B cell (primary cell): ENCODE measurements around the gene RIC8A. TPM values are rescaled to one million over a fixed set of nuclear protein-coding genes. Genes with fewer than 3 reads are reported as not detected.

Experiments
- ATAC-seq: fragments of 200-7000 bp; cut with Tn5 transposase; one replicate; pipeline ENCODE4 v1.10.0; 2021; ENCODE audit warnings: low read depth, mild to moderate bottlenecking, moderate number of reproducible peaks, moderate library complexity
- CTCF ChIA-PET: fragments of 350-600 bp; sonication (Branson Sonifier 250); formaldehyde crosslinking; loops from one replicate; lab custom pipeline; 2021; ENCODE audit warnings: antibody characterized with exemption, inconsistent platforms; lab: Charles Lee
- POLR2A ChIA-PET: fragments of 350-600 bp; sonication (Branson Sonifier 250); formaldehyde crosslinking; loops from one replicate; lab custom pipeline; 2021; ENCODE audit warnings: antibody characterized with exemption; lab: Charles Lee
- DNase-seq: peaks from one replicate; pipeline ENCODE4 v3.0.0; 2013
- H2AFZ ChIP-seq: 2 replicates; pipeline ENCODE4 v1.6.1; 2012; ENCODE audit warnings: mild to moderate bottlenecking, low read depth, low read length; ENCODE audit not compliant: insufficient read depth, poor library complexity, severe bottlenecking
- H3K27ac ChIP-seq, 2 donors: 1 replicate in 1 of 2; 2 replicates in 1 of 2; pipeline ENCODE4 v1.5.1; 2012 to 2013; ENCODE audit warnings: low read length in 2 of 2, mild to moderate bottlenecking in 2 of 2, moderate library complexity in 1 of 2
- H3K27me3 ChIP-seq, 4 experiments: fragments of 200-600 bp in 1 of 4; sonication (generic) in 1 of 4; replicated peaks in 1 of 4; 1 replicate in 2 of 4; 2 replicates in 2 of 4; pipeline versions ENCODE4 v1.6.1 to v1.7.0; 2013 to 2016; ENCODE audit warnings: low read length in 3 of 4, mild to moderate bottlenecking in 2 of 4, mixed read lengths in 1 of 4, moderate library complexity in 1 of 4; ENCODE audit not compliant: insufficient read depth in 4 of 4, control insufficient read depth in 3 of 4; ENCODE audit errors: control extremely low read depth in 1 of 4
- H3K36me3 ChIP-seq, 2 experiments: replicated peaks in 1 of 2; 1 replicate in 1 of 2; 2 replicates in 1 of 2; pipeline versions ENCODE4 v1.6.1 to v1.7.1; 2013; ENCODE audit warnings: low read length in 1 of 2; ENCODE audit not compliant: insufficient read depth in 2 of 2, control insufficient read depth in 1 of 2; ENCODE audit errors: control extremely low read depth in 1 of 2, extremely low read depth in 1 of 2
- H3K4me1 ChIP-seq, 2 donors: fragments of 200-600 bp in 1 of 2; sonication (generic) in 1 of 2; 1 replicate in 1 of 2; 2 replicates in 1 of 2; pipeline versions ENCODE4 v1.5.1 to v1.6.1; 2013 to 2017; ENCODE audit warnings: low read length in 2 of 2; ENCODE audit not compliant: control insufficient read depth in 2 of 2, insufficient read depth in 2 of 2
- H3K4me2 ChIP-seq: replicated peaks from 2 replicates; pipeline ENCODE3; 2012; ENCODE audit warnings: mild to moderate bottlenecking, low read depth, low read length; ENCODE audit not compliant: poor library complexity, severe bottlenecking
- H3K4me3 ChIP-seq, 5 experiments: fragments of 200-600 bp in 1 of 5; sonication (generic) in 1 of 5; 1 replicate in 3 of 5; 2 replicates in 2 of 5; pipeline versions ENCODE4 v1.5.1 to v1.7.0; 2011 to 2016; ENCODE audit warnings: low read length in 4 of 5, mild to moderate bottlenecking in 4 of 5, low read depth in 2 of 5, control low read depth in 1 of 5, moderate library complexity in 1 of 5; ENCODE audit not compliant: insufficient read depth in 1 of 5; ENCODE audit errors: control extremely low read depth in 1 of 5, extremely low read depth in 1 of 5
- H3K79me2 ChIP-seq: fragments of 200-600 bp; sonication (generic); one replicate; pipeline ENCODE4 v1.6.0; 2016; ENCODE audit warnings: low read length; ENCODE audit not compliant: control insufficient read depth, insufficient read depth
- H3K9ac ChIP-seq: fragments of 200-600 bp; sonication (generic); 2 replicates; pipeline ENCODE4 v1.6.1; 2017; ENCODE audit warnings: mild to moderate bottlenecking, low read length, moderate library complexity
- H3K9me3 ChIP-seq, 3 donors: one replicate each; pipeline versions ENCODE4 v1.6.1 to v1.7.1; 2013; ENCODE audit warnings: low read length in 2 of 3; ENCODE audit not compliant: control insufficient read depth in 2 of 3, insufficient read depth in 1 of 3; ENCODE audit errors: control extremely low read depth in 1 of 3
- H4K20me1 ChIP-seq: 2 replicates; pipeline ENCODE4 v1.6.0; 2012; ENCODE audit warnings: mild to moderate bottlenecking, low read length; ENCODE audit not compliant: insufficient read depth, control insufficient read depth, poor library complexity, severe bottlenecking
- H3K27ac Mint-ChIP-seq: one replicate; pipeline ENCODE4 v1.8.0; 2021; ENCODE audit warnings: mixed read lengths
- H3K27me3 Mint-ChIP-seq: one replicate; pipeline ENCODE4 v1.8.0; 2021; ENCODE audit warnings: mixed read lengths
- H3K4me1 Mint-ChIP-seq: one replicate; pipeline ENCODE4 v1.8.0; 2021; ENCODE audit warnings: mixed read lengths
- H3K4me3 Mint-ChIP-seq: one replicate; pipeline ENCODE4 v1.8.0; 2021; ENCODE audit warnings: mixed read lengths
- H3K9me3 Mint-ChIP-seq: one replicate; pipeline ENCODE4 v1.8.0; 2022; ENCODE audit warnings: mixed read lengths; ENCODE audit not compliant: insufficient read depth
- EZH2 ChIP-seq: IDR thresholded peaks from 2 replicates; pipeline ENCODE4 v1.6.1; 2012; ENCODE audit warnings: borderline replicate concordance, low read depth, mild to moderate bottlenecking, moderate library complexity, low read length; ENCODE audit not compliant: insufficient read depth, poor library complexity, severe bottlenecking
- WGBS: methylation state at CpG from one replicate; pipeline ENCODE4 v1.1.5; 2013; ENCODE audit warnings: missing lambda C conversion rate; ENCODE audit not compliant: insufficient coverage; 5-methylcytosine and 5-hydroxymethylcytosine counted together
- intact Hi-C: fragments of 100-400 bp; cut with micrococcal nuclease; formaldehyde crosslinking; loops from one replicate; pipeline ENCODE4 v1.10.0; 2022
- polyA plus RNA-seq: library from polyadenylated mRNA; depleted of rRNA; stranded (reverse); fragments of >200 nt; gene quantifications from 2 replicates; pipeline ENCODE4 v1.2.3, GENCODE V29; 2012
- total RNA-seq, 2 donors: library from RNA; stranded (reverse); fragments of 120-200 nt in 1 of 2; gene quantifications; 1 replicate in 1 of 2; 2 replicates in 1 of 2; pipeline versions ENCODE4 v1.2.3 to v1.2.4, GENCODE V29; 2013 to 2022
- TF ChIP-seq, protein P1 (sequence below): fragments of 200-600 bp; IDR thresholded peaks from one replicate; pipeline ENCODE4 v1.8.0; 2022; ENCODE audit warnings: antibody characterized with exemption, mild to moderate bottlenecking

RIC8A gene
- total and polyA plus RNA-seq, 2 donors (not counting 1 experiment from before 2014, with no cell fraction given) = 100 to 102 TPM

GRCh38 chr11:203945-204586, 3.4 kb upstream of the RIC8A start:
- Histone ChIP-seq H2AFZ (no peak overlapping the region), H3K9ac (no peak overlapping the region), H3K4me2 (no peak overlapping the region), H3K9me3 (no peaks in the 10 kb centered on the region), H3K36me3 (peaks cover 0 to 31% of the 10 kb centered on the region in 2 experiments), H3K4me3 (no peak overlapping the region), H4K20me1 (peaks cover 56% of the 10 kb centered on the region), H3K27ac (no peak overlapping the region), H3K27me3 (no peaks in the 10 kb centered on the region), H3K79me2 (peaks cover 51% of the 10 kb centered on the region), H3K4me1 (peaks cover 14 to 30% of the 10 kb centered on the region in 2 donors)
- Mint-ChIP-seq H3K9me3 (no peaks in the 10 kb centered on the region), H3K4me1 (peaks cover 48% of the 10 kb centered on the region), H3K27me3 (no peaks in the 10 kb centered on the region), H3K4me3 (peak overlapping the region; percentile 49), H3K27ac (no peak overlapping the region)
- TF ChIP-seq EZH2 = no peak
- TF ChIP-seq, protein P1, sequence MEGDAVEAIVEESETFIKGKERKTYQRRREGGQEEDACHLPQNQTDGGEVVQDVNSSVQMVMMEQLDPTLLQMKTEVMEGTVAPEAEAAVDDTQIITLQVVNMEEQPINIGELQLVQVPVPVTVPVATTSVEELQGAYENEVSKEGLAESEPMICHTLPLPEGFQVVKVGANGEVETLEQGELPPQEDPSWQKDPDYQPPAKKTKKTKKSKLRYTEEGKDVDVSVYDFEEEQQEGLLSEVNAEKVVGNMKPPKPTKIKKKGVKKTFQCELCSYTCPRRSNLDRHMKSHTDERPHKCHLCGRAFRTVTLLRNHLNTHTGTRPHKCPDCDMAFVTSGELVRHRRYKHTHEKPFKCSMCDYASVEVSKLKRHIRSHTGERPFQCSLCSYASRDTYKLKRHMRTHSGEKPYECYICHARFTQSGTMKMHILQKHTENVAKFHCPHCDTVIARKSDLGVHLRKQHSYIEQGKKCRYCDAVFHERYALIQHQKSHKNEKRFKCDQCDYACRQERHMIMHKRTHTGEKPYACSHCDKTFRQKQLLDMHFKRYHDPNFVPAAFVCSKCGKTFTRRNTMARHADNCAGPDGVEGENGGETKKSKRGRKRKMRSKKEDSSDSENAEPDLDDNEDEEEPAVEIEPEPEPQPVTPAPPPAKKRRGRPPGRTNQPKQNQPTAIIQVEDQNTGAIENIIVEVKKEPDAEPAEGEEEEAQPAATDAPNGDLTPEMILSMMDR = no peak
- ChIA-PET POLR2A (no interaction called here), CTCF (interaction anchor here (0.6 to 2.1 kb wide), 3 partner anchors 46 to 347 kb away, joined by 3 to 6 read pairs (median 3); no protein-coding TSS in a partner anchor)
- intact Hi-C loops = no loop called here
- DNase-seq (no peak), ATAC-seq (no peak)
- WGBS = 99% methylated on average over 4 of the region's 4 CpGs

DNA sequence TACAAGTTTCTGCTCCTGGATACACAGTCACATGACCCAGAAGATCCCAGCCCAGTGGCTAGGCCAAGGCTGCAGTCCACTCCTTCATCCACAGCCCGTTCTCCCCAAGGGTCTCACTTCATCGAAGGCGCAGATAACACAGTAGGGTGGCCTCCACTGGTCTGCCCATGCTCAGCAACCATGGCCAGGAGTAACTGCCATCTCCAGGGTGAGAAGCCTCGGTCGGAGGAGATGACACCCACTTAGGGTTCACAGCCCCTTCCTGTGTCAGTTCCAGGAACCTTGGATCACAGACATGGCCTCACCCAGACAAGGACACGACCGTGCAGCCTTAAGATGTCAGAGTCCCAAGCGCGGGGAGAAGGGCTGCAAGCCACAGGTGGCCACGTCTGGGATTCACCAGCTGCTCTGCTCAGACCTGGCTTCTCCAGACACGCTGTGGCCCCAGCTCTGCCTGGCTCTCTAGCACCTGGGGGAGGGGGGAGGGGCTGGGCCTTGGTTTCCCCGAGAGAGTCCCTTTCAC, 2.9 kb upstream of the RIC8A start:
- Histone ChIP-seq H4K20me1 (peaks cover 62% of the 10 kb centered on the region), H3K4me2 (no peak overlapping the region), H3K36me3 (peaks cover 0 to 33% of the 10 kb centered on the region in 2 experiments), H3K27me3 (no peaks in the 10 kb centered on the region), H3K9me3 (no peaks in the 10 kb centered on the region), H3K4me1 (peaks cover 20 to 36% of the 10 kb centered on the region in 2 donors), H3K79me2 (peaks cover 56% of the 10 kb centered on the region), H3K27ac (no peak overlapping the region), H3K4me3 (no peak overlapping the region), H2AFZ (no peak overlapping the region), H3K9ac (no peak overlapping the region)
- ATAC-seq (no peak), DNase-seq (no peak)
- Mint-ChIP-seq H3K4me1 (peaks cover 49% of the 10 kb centered on the region), H3K27me3 (no peaks in the 10 kb centered on the region), H3K27ac (peak overlapping the region; percentile 32), H3K4me3 (peak overlapping the region; percentile 26), H3K9me3 (no peaks in the 10 kb centered on the region)
- intact Hi-C loops = loop anchor here (5.0 kb wide), 2 partner anchors 333 to 593 kb away; partner anchors contain the start of genes HRAS, LRRC56 and SLC25A22
- 96% methylated on average over 10 of the region's 12 CpGs for WGBS
- POLR2A ChIA-PET = interaction anchor here (0.5 kb wide), 1 partner anchor 127 kb away, joined by 3 read pairs; no protein-coding TSS in a partner anchor
- TF ChIP-seq EZH2 = no peak
- TF ChIP-seq, protein P1 = no peak
- CTCF ChIA-PET = interaction anchor here (0.6 to 2.1 kb wide), 2 partner anchors 47 to 346 kb away, joined by 3 to 6 read pairs; no protein-coding TSS in a partner anchor
